RWPE1 (cell line): ENCODE data around the gene GFER.
A peak's percentile ranks its signal among the peaks of the same experiment; 100 is the strongest.

Experiments used
- CTCF ChIA-PET: fragments of 350-600 bp; sonication (Branson Sonifier 250); formaldehyde crosslinking; extraction: SDS; loops from one replicate; lab custom pipeline; 2021; lab: Yijun Ruan, JAX
- POLR2A ChIA-PET: fragments of 400-600 bp; formaldehyde crosslinking; extraction: SDS; loops from one replicate; lab custom pipeline; 2020; ENCODE audit warnings: antibody characterized with exemption; ENCODE audit not compliant: low non-redundant PET; lab: Yijun Ruan, JAX
- DNase-seq: peaks from one replicate; pipeline ENCODE4 v3.0.0; 2012; ENCODE audit warnings: low spot score
- H3K27ac ChIP-seq: fragments of 450-650 bp; 2 replicates; pipeline ENCODE4 v1.5.1; 2017
- CTCF ChIP-seq: fragments of 450-650 bp; conservative IDR thresholded peaks from 2 replicates; pipeline ENCODE4 v1.5.1; 2017; ENCODE audit warnings: low read depth, mild to moderate bottlenecking

Gene GFER

GRCh38 chr16:2013527-2013926 lies 29.5 kb downstream of the GFER start:
- POLR2A ChIA-PET, result interaction anchor here (1.0 kb wide), 1 partner anchor 11 kb away, joined by 4 read pairs; no protein-coding TSS in a partner anchor
- H3K27ac ChIP-seq, result peak overlapping the region; percentile 98

GRCh38 chr16:2015117-2015946 lies 31.3 kb downstream of the GFER start:
- ChIA-PET POLR2A (no interaction called here), CTCF (no interaction called here)
- peak; percentile 77 for DNase-seq
- TF ChIP-seq CTCF, result no peak
- H3K27ac ChIP-seq, result peak overlapping the region; percentile 98

More at GRCh38 chr16:2013527-2013926, 29.5 kb downstream of the GFER start:
- CTCF ChIA-PET, result no interaction called here
- TF ChIP-seq CTCF, result no peak
- DNase-seq, result no peak

GRCh38 chr16:2015947-2016208 lies 31.9 kb downstream of the GFER start:
- no peak for DNase-seq
- peak overlapping the region; percentile 98 for H3K27ac ChIP-seq
- ChIA-PET CTCF (interaction anchor here (0.6 to 1.2 kb wide), 4 partner anchors 12 to 39 kb away, joined by 3 to 4 read pairs (median 3); no protein-coding TSS in a partner anchor), POLR2A (no interaction called here)
- TF ChIP-seq CTCF, result no peak

GRCh38 chr16:2016407-2016922 lies 32.5 kb downstream of the GFER start:
- POLR2A ChIA-PET, result interaction anchor here (0.6 kb wide), 1 partner anchor 11 kb away, joined by 3 read pairs; no protein-coding TSS in a partner anchor
- DNase-seq, result no peak
- TF ChIP-seq CTCF, result no peak; the same call in 1 of the 2 replicates
- CTCF ChIA-PET, result interaction anchor here (0.6 to 1.2 kb wide), 5 partner anchors 11 to 44 kb away, joined by 3 to 4 read pairs (median 3); no protein-coding TSS in a partner anchor
- peak overlapping the region; percentile 98 for H3K27ac ChIP-seq

GRCh38 chr16:2019518-2019920 lies 35.5 kb downstream of the GFER start, which contains the start of gene NPW:
NPW (plus strand) TSS chr16:2019785.
- no peak for DNase-seq
- ChIA-PET POLR2A (no interaction called here), CTCF (interaction anchor here (0.6 to 1.0 kb wide), 2 partner anchors 52 to 168 kb away, joined by 3 read pairs; no protein-coding TSS in a partner anchor)
- peak within 1 kb of the TSS; percentile 14; the same call in 1 of the 2 replicates for H3K27ac ChIP-seq
- TF ChIP-seq CTCF, result no peak

GRCh38 chr16:2019921-2020831 lies 36.2 kb downstream of the GFER start:
- DNase-seq, result no peak
- no peak overlapping the region for H3K27ac ChIP-seq
- POLR2A ChIA-PET, result no interaction called here
- CTCF ChIA-PET, result interaction anchor here (0.6 to 1.0 kb wide), 3 partner anchors 51 to 168 kb away, joined by 3 read pairs; no protein-coding TSS in a partner anchor
- no peak for TF ChIP-seq CTCF
